Glutamatergic neuron (in vitro differentiated cells): ENCODE results near the gene SIGLEC9. TPM values are rescaled to one million over a fixed set of nuclear protein-coding genes. Genes with fewer than 3 reads are reported as not detected.

Source experiments
- DNase-seq: peaks from one replicate; pipeline ENCODE4 v3.0.0; 2022
- H3K27ac Mint-ChIP-seq: one replicate; pipeline ENCODE4 v1.8.0; 2020; ENCODE audit warnings: mild to moderate bottlenecking, mixed read lengths, inconsistent platforms; ENCODE audit not compliant: unreplicated experiment
- H3K27me3 Mint-ChIP-seq: one replicate; pipeline ENCODE4 v1.8.0; 2020; ENCODE audit warnings: mild to moderate bottlenecking, moderate library complexity, mixed read lengths, inconsistent platforms; ENCODE audit not compliant: unreplicated experiment
- H3K36me3 Mint-ChIP-seq: one replicate; pipeline ENCODE4 v1.8.0; 2020; ENCODE audit warnings: mild to moderate bottlenecking, mixed read lengths, inconsistent platforms; ENCODE audit not compliant: unreplicated experiment
- H3K4me1 Mint-ChIP-seq: one replicate; pipeline ENCODE4 v1.8.0; 2020; ENCODE audit warnings: mild to moderate bottlenecking, low read depth, mixed read lengths, inconsistent platforms; ENCODE audit not compliant: unreplicated experiment
- H3K4me3 Mint-ChIP-seq: one replicate; pipeline ENCODE4 v1.8.0; 2020; ENCODE audit warnings: mild to moderate bottlenecking, mixed read lengths, inconsistent platforms; ENCODE audit not compliant: unreplicated experiment
- H3K9me3 Mint-ChIP-seq: one replicate; pipeline ENCODE4 v1.8.0; 2020; ENCODE audit warnings: mild to moderate bottlenecking, moderate library complexity, mixed read lengths, inconsistent platforms; ENCODE audit not compliant: unreplicated experiment
- CTCF ChIP-seq: fragments of 200-600 bp; sonication (generic); IDR thresholded peaks from one replicate; pipeline ENCODE4 v1.5.0; 2021; ENCODE audit not compliant: partially characterized antibody, unreplicated experiment
- total RNA-seq: library from RNA; stranded (reverse); fragmentation: NEBNext Ultra II Directional; extraction: Animal tissue kit (Norgen Biotek cat#: 25700); gene quantifications from one replicate; pipeline ENCODE4 v1.2.1, GENCODE V29; 2021; ENCODE audit not compliant: unreplicated experiment

SIGLEC9 gene
- total RNA-seq, 1 donor from 2014 or later: not detected

DNA sequence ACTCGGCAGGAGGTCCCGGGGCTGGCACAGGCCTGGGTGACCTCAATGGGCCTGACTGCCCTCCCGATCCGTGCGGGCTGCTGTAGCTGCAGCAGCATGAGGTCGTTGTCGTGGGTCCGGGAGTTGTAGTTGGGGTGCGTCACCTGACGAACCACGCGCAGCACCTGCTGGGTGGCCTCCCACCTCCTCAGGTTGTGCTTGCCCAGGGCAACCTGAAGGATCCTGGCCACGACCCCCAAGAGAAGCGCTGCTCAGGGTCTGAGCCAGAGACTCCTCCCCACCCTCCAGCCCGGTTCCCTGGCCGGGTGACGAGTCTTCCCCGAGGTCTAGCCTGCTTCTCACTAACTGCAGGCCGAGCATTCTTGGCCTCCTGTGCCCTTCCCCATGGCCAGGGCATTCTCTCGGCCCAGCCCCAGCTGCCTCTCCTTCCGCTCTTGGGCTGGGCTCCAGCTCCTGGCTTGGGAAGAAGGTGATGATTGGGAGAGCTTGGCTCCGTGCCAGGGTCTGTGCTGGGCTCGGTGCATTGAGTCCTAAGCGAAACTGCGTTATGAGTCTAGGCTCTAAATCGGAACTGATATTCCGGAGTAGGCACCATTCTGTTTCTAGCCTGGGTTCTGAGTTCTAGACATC lies 45.1 kb upstream of the SIGLEC9 start:
- Mint-ChIP-seq H3K9me3 (peaks cover 5% of the 10 kb centered on the region), H3K27me3 (peaks cover 4% of the 10 kb centered on the region), H3K27ac (no peak overlapping the region), H3K4me1 (no peaks in the 10 kb centered on the region), H3K4me3 (no peak overlapping the region), H3K36me3 (peaks cover 6% of the 10 kb centered on the region)
- no peak for DNase-seq
- TF ChIP-seq CTCF: no peak

DNA sequence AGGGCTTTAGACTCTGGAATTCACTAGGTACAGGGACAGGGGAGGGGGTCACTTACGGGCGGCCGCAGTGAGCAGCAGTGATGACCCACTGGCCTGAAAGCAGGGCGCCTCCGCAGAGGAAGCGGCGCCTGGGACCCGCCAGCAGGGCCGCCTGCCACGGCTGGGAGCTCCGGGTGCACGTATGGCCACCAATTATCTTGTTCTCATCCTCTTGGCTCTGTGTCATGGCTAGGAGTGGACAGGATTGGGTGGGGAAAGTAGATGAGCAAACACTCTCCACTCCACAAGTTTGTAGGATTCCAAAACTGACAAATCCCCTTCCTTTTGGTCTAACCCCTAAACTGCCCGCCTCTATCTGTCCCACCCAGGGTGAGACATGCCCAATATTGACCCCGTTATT lies 43.2 kb upstream of the SIGLEC9 start:
- TF ChIP-seq CTCF: no peak
- H3K4me1 Mint-ChIP-seq: no peaks in the 10 kb centered on the region
- peaks cover 6% of the 10 kb centered on the region for H3K36me3 Mint-ChIP-seq
- H3K27me3 Mint-ChIP-seq: peaks cover 4% of the 10 kb centered on the region
- H3K4me3 Mint-ChIP-seq: no peak overlapping the region
- no peak overlapping the region for H3K27ac Mint-ChIP-seq
- no peak for DNase-seq
- H3K9me3 Mint-ChIP-seq: peaks cover 5% of the 10 kb centered on the region

GRCh38 chr19:51082611-51083010 lies 42.1 kb upstream of the SIGLEC9 start, which contains the start of gene KLK14:
Gene KLK14, minus strand, starts transcription at chr19:51082887. Its CDS starts 273 bp downstream, at chr19:51082614.
- peaks cover 4% of the 10 kb centered on the region for H3K27me3 Mint-ChIP-seq
- H3K9me3 Mint-ChIP-seq: peaks cover 5% of the 10 kb centered on the region
- no peaks in the 10 kb centered on the region for H3K4me1 Mint-ChIP-seq
- no peak for TF ChIP-seq CTCF
- peaks cover 6% of the 10 kb centered on the region for H3K36me3 Mint-ChIP-seq
- H3K4me3 Mint-ChIP-seq: no peak within 1 kb of the TSS
- no peak for DNase-seq
- no peak within 1 kb of the TSS for H3K27ac Mint-ChIP-seq

GRCh38 chr19:51083181-51083580 lies 41.5 kb upstream of the SIGLEC9 start:
- peaks cover 5% of the 10 kb centered on the region for H3K9me3 Mint-ChIP-seq
- TF ChIP-seq CTCF: no peak
- H3K4me1 Mint-ChIP-seq: no peaks in the 10 kb centered on the region
- H3K36me3 Mint-ChIP-seq: peaks cover 6% of the 10 kb centered on the region
- H3K27me3 Mint-ChIP-seq: peaks cover 4% of the 10 kb centered on the region
- H3K27ac Mint-ChIP-seq: no peak overlapping the region
- no peak for DNase-seq
- no peak overlapping the region for H3K4me3 Mint-ChIP-seq

DNA sequence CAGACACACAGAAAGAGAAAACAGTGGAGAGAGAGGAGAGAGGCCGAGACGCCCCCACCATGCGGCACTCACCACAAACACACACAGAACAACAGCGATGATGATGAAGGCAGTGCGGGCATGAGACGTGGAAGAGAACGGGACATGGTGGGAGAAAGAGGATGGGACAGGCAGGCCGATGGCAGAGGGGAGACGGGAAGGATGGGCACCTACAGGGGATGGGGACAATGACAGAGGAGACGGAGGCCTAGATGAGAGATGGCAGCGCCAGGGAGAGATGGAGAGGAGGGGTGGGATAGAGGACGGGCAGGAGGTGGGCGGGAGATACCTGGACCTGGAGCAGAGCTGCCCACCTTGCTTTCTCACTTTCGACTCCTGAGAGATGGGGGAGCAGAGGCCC lies 40.9 kb upstream of the SIGLEC9 start:
- DNase-seq: no peak
- Mint-ChIP-seq H3K9me3 (peaks cover 5% of the 10 kb centered on the region), H3K4me3 (no peak overlapping the region), H3K27me3 (peaks cover 2% of the 10 kb centered on the region), H3K36me3 (peaks cover 6% of the 10 kb centered on the region), H3K27ac (no peak overlapping the region), H3K4me1 (no peaks in the 10 kb centered on the region)
- TF ChIP-seq CTCF: no peak
